Retinal pigment epithelial cell (primary cell): Measurements from ENCODE around the gene PRR5.

Source experiments
- DNase-seq: peaks from one replicate; pipeline ENCODE4 v3.0.0-alpha.2; 2010; ENCODE audit warnings: low read depth
- H3K4me3 ChIP-seq: 2 replicates; pipeline ENCODE4 v1.5.1; 2011; ENCODE audit warnings: mild to moderate bottlenecking, low read length, control low read depth, moderate library complexity
- TF ChIP-seq, protein P1 (sequence below): conservative IDR thresholded peaks from 2 replicates; pipeline ENCODE4 v1.5.1; 2011; ENCODE audit warnings: low read depth, low read length, control low read depth, inconsistent platforms

Gene PRR5

DNA sequence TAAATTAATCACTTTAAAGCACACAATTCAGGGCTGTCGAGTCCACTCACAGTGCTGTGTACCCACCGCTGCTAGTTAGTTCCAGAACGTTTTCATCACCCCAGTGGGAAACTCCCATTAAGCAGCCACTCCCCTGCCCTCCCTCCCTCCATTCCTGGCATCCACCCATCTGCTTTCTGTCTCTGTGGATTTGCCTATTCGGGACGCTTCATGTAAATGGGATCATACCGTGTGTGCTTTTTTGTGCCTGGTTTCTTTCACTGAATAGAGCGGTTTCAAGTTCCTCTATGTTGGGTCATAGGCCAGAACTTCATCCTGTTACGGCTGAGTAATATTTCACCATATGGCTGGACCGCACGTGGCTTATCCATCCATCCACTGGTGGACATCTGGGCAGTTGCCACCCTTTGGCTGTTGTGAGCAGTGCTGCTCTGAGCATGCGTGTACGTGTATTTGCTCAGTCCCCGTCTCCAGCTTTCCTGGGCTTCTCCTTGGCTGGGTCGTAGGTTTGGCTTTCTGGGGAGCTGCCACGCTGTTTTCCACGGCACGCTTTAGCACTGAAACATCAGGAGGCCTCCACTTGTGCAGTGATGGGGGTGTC lies 80.5 kb downstream of the PRR5 start:
- TF ChIP-seq, protein P1, sequence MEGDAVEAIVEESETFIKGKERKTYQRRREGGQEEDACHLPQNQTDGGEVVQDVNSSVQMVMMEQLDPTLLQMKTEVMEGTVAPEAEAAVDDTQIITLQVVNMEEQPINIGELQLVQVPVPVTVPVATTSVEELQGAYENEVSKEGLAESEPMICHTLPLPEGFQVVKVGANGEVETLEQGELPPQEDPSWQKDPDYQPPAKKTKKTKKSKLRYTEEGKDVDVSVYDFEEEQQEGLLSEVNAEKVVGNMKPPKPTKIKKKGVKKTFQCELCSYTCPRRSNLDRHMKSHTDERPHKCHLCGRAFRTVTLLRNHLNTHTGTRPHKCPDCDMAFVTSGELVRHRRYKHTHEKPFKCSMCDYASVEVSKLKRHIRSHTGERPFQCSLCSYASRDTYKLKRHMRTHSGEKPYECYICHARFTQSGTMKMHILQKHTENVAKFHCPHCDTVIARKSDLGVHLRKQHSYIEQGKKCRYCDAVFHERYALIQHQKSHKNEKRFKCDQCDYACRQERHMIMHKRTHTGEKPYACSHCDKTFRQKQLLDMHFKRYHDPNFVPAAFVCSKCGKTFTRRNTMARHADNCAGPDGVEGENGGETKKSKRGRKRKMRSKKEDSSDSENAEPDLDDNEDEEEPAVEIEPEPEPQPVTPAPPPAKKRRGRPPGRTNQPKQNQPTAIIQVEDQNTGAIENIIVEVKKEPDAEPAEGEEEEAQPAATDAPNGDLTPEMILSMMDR: no peak

DNA sequence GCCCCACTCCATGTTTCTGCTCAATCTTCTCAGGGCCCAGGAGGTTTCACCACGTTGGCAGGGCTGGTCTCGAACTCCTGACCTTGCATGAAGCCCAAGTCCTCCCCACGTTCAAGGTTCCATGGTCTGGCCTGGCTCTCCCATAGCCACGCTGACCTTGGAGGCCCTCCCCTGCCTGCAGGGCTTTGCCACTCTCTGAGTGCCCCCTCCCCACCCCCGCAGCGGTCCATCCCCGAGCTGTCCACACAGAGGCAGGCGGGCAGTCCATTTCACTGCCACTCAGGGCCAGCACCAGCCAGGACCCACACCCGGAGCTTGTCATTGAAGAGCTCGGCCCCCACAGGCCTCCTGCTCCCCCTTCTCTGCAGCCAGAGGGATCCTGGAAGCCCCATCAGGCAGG lies 81.1 kb downstream of the PRR5 start:
- no peak overlapping the region for H3K4me3 ChIP-seq
- no peak for DNase-seq
- TF ChIP-seq, protein P1: no peak

More for the DNA sequence above, 80.5 kb downstream of the PRR5 start:
- H3K4me3 ChIP-seq: no peak overlapping the region
- no peak for DNase-seq

DNA sequence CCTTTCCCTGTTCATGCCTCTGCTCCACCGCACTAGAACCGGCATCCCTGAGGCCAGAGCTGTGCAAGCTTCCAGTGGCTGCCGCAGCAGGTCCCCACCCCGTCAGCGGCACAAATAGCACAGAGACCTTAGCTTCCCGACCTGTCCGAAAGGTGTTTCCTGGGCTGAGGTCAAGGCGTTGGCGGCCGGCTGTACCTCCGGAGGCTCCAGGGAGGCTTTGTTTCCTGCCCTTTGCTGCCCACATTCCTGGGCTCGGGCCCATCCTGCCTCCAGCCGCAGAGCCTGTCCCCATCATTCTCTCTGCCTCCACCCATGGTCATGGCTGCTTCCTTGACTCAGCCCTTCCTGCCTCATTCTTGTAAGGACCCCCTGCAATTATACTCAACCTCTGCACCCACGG lies 81.6 kb downstream of the PRR5 start:
- DNase-seq: no peak
- H3K4me3 ChIP-seq: no peak overlapping the region
- TF ChIP-seq, protein P1: no peak

DNA sequence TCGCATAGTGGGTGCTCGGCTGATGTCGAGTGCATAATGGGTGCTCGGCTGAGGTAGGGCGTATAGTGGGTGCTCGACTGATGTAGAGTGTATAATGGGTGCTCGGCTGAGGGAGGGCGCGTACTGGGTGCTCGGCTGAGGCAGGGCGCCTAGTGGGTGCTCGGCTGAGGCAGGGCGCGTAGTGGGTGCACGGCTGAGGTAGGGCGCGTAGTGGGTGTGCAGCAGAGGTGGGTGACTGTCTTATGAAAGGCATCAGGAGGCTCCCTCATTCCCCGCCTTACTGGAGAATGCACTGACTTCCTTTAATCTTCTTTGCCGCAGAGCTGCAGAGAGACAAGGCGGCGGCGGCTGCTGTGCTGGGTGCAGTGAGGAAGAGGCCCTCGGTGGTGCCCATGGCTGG lies 84.1 kb downstream of the PRR5 start:
- TF ChIP-seq, protein P1: no peak
- DNase-seq: no peak
- no peak overlapping the region for H3K4me3 ChIP-seq

DNA sequence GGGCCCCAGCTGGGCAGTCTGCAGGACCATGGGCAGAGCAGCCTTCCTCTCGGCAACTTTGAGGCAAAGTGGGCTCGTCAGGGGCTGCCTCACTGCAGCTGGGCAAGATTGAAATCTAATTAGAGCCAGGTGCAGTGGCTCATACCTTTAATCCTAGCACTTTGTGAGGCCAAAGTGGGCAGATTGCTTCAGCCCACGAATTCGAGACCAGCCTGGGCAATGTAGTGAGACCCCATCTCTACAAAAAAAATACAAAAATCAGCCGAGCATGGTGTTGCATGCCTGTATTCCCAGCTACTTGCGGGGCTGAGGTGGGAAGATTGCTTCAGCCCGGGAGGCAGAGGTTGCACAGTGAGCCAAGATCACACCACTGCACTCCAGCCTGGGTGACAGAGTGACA lies 84.6 kb downstream of the PRR5 start:
- no peak overlapping the region for H3K4me3 ChIP-seq
- TF ChIP-seq, protein P1: no peak
- DNase-seq: no peak
